Mucosa of descending colon (tissue), 3 donors: Measurements from ENCODE around the gene IMMP1L. TPM values are rescaled to one million over a fixed set of nuclear protein-coding genes. Genes with fewer than 3 reads are reported as not detected.

ENCODE experiments used
- ATAC-seq: fragments of 200-7000 bp; cut with Tn5 transposase; one replicate; pipeline ENCODE4 v1.9.1; 2020; ENCODE audit warnings: mild to moderate bottlenecking, moderate library complexity
- DNase-seq, 3 donors: peaks; one replicate each; pipeline ENCODE4 v3.0.0-alpha.2; 2020
- H3K36me3 ChIP-seq: fragments of 200-600 bp; one replicate; pipeline ENCODE4 v1.8.0; 2021; ENCODE audit warnings: low read depth, mild to moderate bottlenecking
- H3K4me1 ChIP-seq: fragments of 200-600 bp; one replicate; pipeline ENCODE4 v1.8.0; 2021; ENCODE audit warnings: low read depth, mild to moderate bottlenecking
- H3K4me3 ChIP-seq: fragments of 200-600 bp; one replicate; pipeline ENCODE4 v1.8.0; 2021; ENCODE audit warnings: mild to moderate bottlenecking
- H3K9me3 ChIP-seq: fragments of 200-600 bp; one replicate; pipeline ENCODE4 v1.8.0; 2021; ENCODE audit warnings: mild to moderate bottlenecking
- CTCF ChIP-seq: fragments of 200-600 bp; IDR thresholded peaks from one replicate; pipeline ENCODE4 v1.8.0; 2022; ENCODE audit warnings: antibody characterized with exemption, mild to moderate bottlenecking
- intact Hi-C, 2 donors: fragments of 100-400 bp; cut with DNase I in 1 of 2; cut with micrococcal nuclease in 1 of 2; formaldehyde crosslinking; loops; one replicate each; pipeline versions ENCODE4 v1.11.0 to v1.11.1; 2022; cut with DNase I, micrococcal nuclease
- total RNA-seq, 3 donors: library from RNA; stranded (reverse); fragmentation: NEBNext Ultra II Directional in 2 of 3; extraction: Animal tissue kit (Norgen Biotek cat#: 25700) in 2 of 3; gene quantifications; one replicate each; pipeline versions ENCODE4 v1.2.1 to v1.2.4, GENCODE V29; 2021 to 2023
- donor health status: DM: no; HTN: no; CAD: no; lungs with moderate emphysema.
- donor health status: DM: no; HTN: no; CAD: no.
- donor health status: DM: no; HTN: yes; CAD: no.

IMMP1L gene
- total RNA-seq, 3 donors from 2014 or later = 15.0 to 18.9 (median 18.2) TPM

GRCh38 chr11:31531293-31531692, 21.9 kb upstream of the IMMP1L start:
- no peaks in the 10 kb centered on the region for H3K36me3 ChIP-seq
- DNase-seq = no peak
- no peak for TF ChIP-seq CTCF
- H3K4me3 ChIP-seq = no peak overlapping the region
- intact Hi-C loops = no loop called here
- ATAC-seq = no peak
- no peaks in the 10 kb centered on the region for H3K9me3 ChIP-seq
- H3K4me1 ChIP-seq = no peaks in the 10 kb centered on the region

DNA sequence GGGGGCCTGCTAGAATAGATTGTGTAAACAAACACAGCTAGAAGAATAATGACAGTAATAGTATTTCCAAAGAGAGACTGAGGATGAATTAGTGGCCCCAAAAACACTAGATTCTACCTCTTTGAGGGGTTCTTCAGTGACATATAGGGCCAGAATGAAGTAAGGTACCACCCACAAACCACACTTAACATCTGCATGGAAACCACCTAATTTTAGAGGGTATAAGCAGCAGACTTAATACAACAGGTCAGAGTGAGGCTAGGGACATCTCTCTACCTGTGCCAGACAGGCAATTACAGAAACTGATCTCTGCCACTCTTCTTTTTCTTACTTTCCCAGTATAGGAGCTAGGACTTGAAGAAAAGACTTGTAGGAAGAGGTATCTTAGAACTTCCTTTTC, 20.3 kb upstream of the IMMP1L start:
- no peaks in the 10 kb centered on the region for H3K36me3 ChIP-seq
- no peaks in the 10 kb centered on the region for H3K4me1 ChIP-seq
- H3K4me3 ChIP-seq = no peak overlapping the region
- DNase-seq (no peak), ATAC-seq (no peak)
- intact Hi-C loops = no loop called here
- H3K9me3 ChIP-seq = no peaks in the 10 kb centered on the region
- TF ChIP-seq CTCF = no peak

- Histone ChIP-seq H3K4me1 (no peaks in the 10 kb centered on the region), H3K9me3 (no peaks in the 10 kb centered on the region), H3K4me3 (no peak overlapping the region), H3K36me3 (no peaks in the 10 kb centered on the region)
- intact Hi-C loops = no loop called here
- peak in 1 of 3 donors; percentile 13 for DNase-seq
- no peak for TF ChIP-seq CTCF
- peak; percentile 51 for ATAC-seq
These were observed 19.8 kb upstream of the IMMP1L start for GRCh38 chr11:31529189-31529588.

- no peaks in the 10 kb centered on the region for H3K4me1 ChIP-seq
- DNase-seq (no peak), ATAC-seq (no peak)
- H3K36me3 ChIP-seq = no peaks in the 10 kb centered on the region
- no peak overlapping the region for H3K4me3 ChIP-seq
- H3K9me3 ChIP-seq = no peaks in the 10 kb centered on the region
- intact Hi-C loops = no loop called here
- TF ChIP-seq CTCF = no peak
These were observed 12.2 kb upstream of the IMMP1L start for GRCh38 chr11:31521497-31522150.

DNA sequence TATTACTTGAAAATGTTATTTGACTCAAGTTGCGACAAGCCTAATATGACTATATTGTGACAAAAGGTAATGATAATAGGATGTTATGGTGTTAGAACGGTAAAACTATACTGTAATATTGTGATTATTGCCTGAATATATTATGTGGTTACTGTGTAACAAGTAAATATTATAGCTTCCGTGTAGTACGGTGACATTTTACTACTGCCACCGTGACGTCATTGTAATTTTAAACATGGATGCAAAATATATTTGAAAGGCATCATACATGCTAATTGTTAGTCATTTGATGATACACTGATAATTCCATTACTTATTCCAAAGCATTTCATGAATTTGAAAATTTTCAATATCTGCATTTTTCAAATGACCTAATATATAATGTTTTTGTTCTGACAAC, 2.7 kb upstream of the IMMP1L start:
- ATAC-seq (no peak), DNase-seq (no peak)
- H3K36me3 ChIP-seq = no peaks in the 10 kb centered on the region
- TF ChIP-seq CTCF = no peak
- H3K9me3 ChIP-seq = no peaks in the 10 kb centered on the region
- peaks cover 15% of the 10 kb centered on the region for H3K4me1 ChIP-seq
- H3K4me3 ChIP-seq = no peak overlapping the region
- intact Hi-C loops = no loop called here

DNA sequence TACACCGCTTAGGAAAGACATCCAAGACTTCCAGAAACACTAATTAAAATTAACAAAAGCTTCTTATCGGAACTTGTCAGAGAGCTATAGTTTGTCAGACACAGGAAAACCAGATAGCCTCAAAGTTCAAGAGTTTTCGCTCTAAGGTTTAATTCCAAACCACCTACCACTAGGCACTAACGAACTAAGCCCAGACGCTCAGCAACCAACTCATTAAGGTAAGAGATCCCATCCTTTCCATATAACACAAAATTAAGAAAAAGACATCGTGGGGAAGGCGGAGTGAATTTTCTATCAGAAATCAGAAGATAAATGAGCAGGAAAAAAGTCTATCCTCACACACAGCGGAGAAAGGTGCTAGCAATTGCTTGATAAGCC, 382 bp downstream of the IMMP1L start:
- ATAC-seq = peak; percentile 26

More for the DNA sequence above, 382 bp downstream of the IMMP1L start:
- Histone ChIP-seq H3K9me3 (no peaks in the 10 kb centered on the region), H3K4me1 (peaks cover 15% of the 10 kb centered on the region), H3K36me3 (no peaks in the 10 kb centered on the region), H3K4me3 (peak overlapping the region; percentile 51)
- intact Hi-C loops = no loop called here
- no peak for TF ChIP-seq CTCF
- DNase-seq = peak in 1 of 3 donors; percentile 29
